ENCODE results near the gene RBMS3.

RBMS3 gene

GRCh38 chr3:29484633-29485032 is 203.8 kb downstream of the RBMS3 start:
- H3K4me3 ChIP-seq: no peak overlapping the region
- H3K4me2 ChIP-seq: no peak overlapping the region
- H4K20me1 ChIP-seq: no peaks in the 10 kb centered on the region
- no peaks in the 10 kb centered on the region for H3K27me3 ChIP-seq
- no peak for TF ChIP-seq Cebpa-rat (IDR thresholded peaks at IDR 0.05)
- no peak overlapping the region for H3K9ac ChIP-seq
- H3K9me3 ChIP-seq: no peaks in the 10 kb centered on the region
- H3K4me1 ChIP-seq: no peaks in the 10 kb centered on the region
- H3K27ac ChIP-seq: no peak overlapping the region
- H3K36me3 ChIP-seq: no peaks in the 10 kb centered on the region

- TF ChIP-seq Cebpa-rat (IDR thresholded peaks at IDR 0.05): no peak
- H4K20me1 ChIP-seq: no peaks in the 10 kb centered on the region
- no peaks in the 10 kb centered on the region for H3K36me3 ChIP-seq
- H3K27ac ChIP-seq: no peak overlapping the region
- H3K4me2 ChIP-seq: no peak overlapping the region
- H3K9me3 ChIP-seq: no peaks in the 10 kb centered on the region
- H3K4me3 ChIP-seq: no peak overlapping the region
- H3K27me3 ChIP-seq: no peaks in the 10 kb centered on the region
- H3K9ac ChIP-seq: no peak overlapping the region
- no peaks in the 10 kb centered on the region for H3K4me1 ChIP-seq
Observed at GRCh38 chr3:29486096-29486495, 205.2 kb downstream of the RBMS3 start.

- no peak overlapping the region for H3K27ac ChIP-seq
- no peaks in the 10 kb centered on the region for H3K36me3 ChIP-seq
- H3K4me2 ChIP-seq: no peak overlapping the region
- no peaks in the 10 kb centered on the region for H3K4me1 ChIP-seq
- no peaks in the 10 kb centered on the region for H3K9me3 ChIP-seq
- H3K9ac ChIP-seq: no peak overlapping the region
- H3K4me3 ChIP-seq: no peak overlapping the region
- no peak for TF ChIP-seq Cebpa-rat (IDR thresholded peaks at IDR 0.05)
- no peaks in the 10 kb centered on the region for H3K27me3 ChIP-seq
- H4K20me1 ChIP-seq: no peaks in the 10 kb centered on the region
Observed at GRCh38 chr3:29486917-29487316, 206.0 kb downstream of the RBMS3 start.

- Histone ChIP-seq H3K27ac (no peak overlapping the region), H3K4me2 (no peak overlapping the region), H4K20me1 (no peaks in the 10 kb centered on the region), H3K9me3 (no peaks in the 10 kb centered on the region), H3K4me3 (no peak overlapping the region), H3K27me3 (no peaks in the 10 kb centered on the region), H3K9ac (no peak overlapping the region), H3K4me1 (no peaks in the 10 kb centered on the region), H3K36me3 (no peaks in the 10 kb centered on the region)
- TF ChIP-seq Cebpa-rat (IDR thresholded peaks at IDR 0.05): no peak
Observed at GRCh38 chr3:29488922-29489321, 208.1 kb downstream of the RBMS3 start.

GRCh38 chr3:29493109-29493508 is 212.2 kb downstream of the RBMS3 start:
- H3K4me3 ChIP-seq: no peak overlapping the region
- TF ChIP-seq Cebpa-rat (IDR thresholded peaks at IDR 0.05): no peak
- no peaks in the 10 kb centered on the region for H3K27me3 ChIP-seq
- no peaks in the 10 kb centered on the region for H3K36me3 ChIP-seq
- H3K9ac ChIP-seq: no peak overlapping the region
- H3K27ac ChIP-seq: no peak overlapping the region
- H3K4me2 ChIP-seq: no peak overlapping the region
- H4K20me1 ChIP-seq: no peaks in the 10 kb centered on the region
- H3K9me3 ChIP-seq: no peaks in the 10 kb centered on the region
- no peaks in the 10 kb centered on the region for H3K4me1 ChIP-seq

- Histone ChIP-seq H3K4me2 (no peak overlapping the region), H3K36me3 (no peaks in the 10 kb centered on the region), H3K4me3 (no peak overlapping the region), H3K9ac (no peak overlapping the region), H3K27me3 (no peaks in the 10 kb centered on the region), H3K27ac (no peak overlapping the region), H3K4me1 (no peaks in the 10 kb centered on the region), H3K9me3 (no peaks in the 10 kb centered on the region), H4K20me1 (no peaks in the 10 kb centered on the region)
- no peak for TF ChIP-seq Cebpa-rat (IDR thresholded peaks at IDR 0.05)
Observed at GRCh38 chr3:29494305-29495036, 213.6 kb downstream of the RBMS3 start.

GRCh38 chr3:29497282-29497681 is 216.4 kb downstream of the RBMS3 start:
- Histone ChIP-seq H3K9me3 (no peaks in the 10 kb centered on the region), H3K9ac (no peak overlapping the region), H3K4me1 (no peaks in the 10 kb centered on the region), H3K27me3 (no peaks in the 10 kb centered on the region), H3K4me2 (no peak overlapping the region), H3K4me3 (no peak overlapping the region), H3K36me3 (no peaks in the 10 kb centered on the region), H3K27ac (no peak overlapping the region), H4K20me1 (no peaks in the 10 kb centered on the region)
- TF ChIP-seq Cebpa-rat (IDR thresholded peaks at IDR 0.05): no peak

- H3K4me2 ChIP-seq: no peak overlapping the region
- no peak overlapping the region for H3K27ac ChIP-seq
- H3K27me3 ChIP-seq: no peaks in the 10 kb centered on the region
- H3K36me3 ChIP-seq: no peaks in the 10 kb centered on the region
- H3K9me3 ChIP-seq: no peaks in the 10 kb centered on the region
- TF ChIP-seq Cebpa-rat (IDR thresholded peaks at IDR 0.05): no peak
- H3K4me1 ChIP-seq: no peaks in the 10 kb centered on the region
- no peak overlapping the region for H3K4me3 ChIP-seq
- H4K20me1 ChIP-seq: no peaks in the 10 kb centered on the region
- H3K9ac ChIP-seq: no peak overlapping the region
Observed at GRCh38 chr3:29502771-29503170, 221.9 kb downstream of the RBMS3 start.

GRCh38 chr3:29503314-29503713 is 222.4 kb downstream of the RBMS3 start:
- no peak overlapping the region for H3K4me2 ChIP-seq
- H4K20me1 ChIP-seq: no peaks in the 10 kb centered on the region
- no peak overlapping the region for H3K9ac ChIP-seq
- H3K27me3 ChIP-seq: no peaks in the 10 kb centered on the region
- no peaks in the 10 kb centered on the region for H3K36me3 ChIP-seq
- H3K9me3 ChIP-seq: no peaks in the 10 kb centered on the region
- H3K27ac ChIP-seq: no peak overlapping the region
- TF ChIP-seq Cebpa-rat (IDR thresholded peaks at IDR 0.05): no peak
- no peak overlapping the region for H3K4me3 ChIP-seq
- H3K4me1 ChIP-seq: no peaks in the 10 kb centered on the region

GRCh38 chr3:29503958-29504357 is 223.1 kb downstream of the RBMS3 start:
- H3K9ac ChIP-seq: no peak overlapping the region
- no peak overlapping the region for H3K4me2 ChIP-seq
- H3K36me3 ChIP-seq: no peaks in the 10 kb centered on the region
- H3K9me3 ChIP-seq: no peaks in the 10 kb centered on the region
- no peaks in the 10 kb centered on the region for H3K27me3 ChIP-seq
- H3K4me1 ChIP-seq: no peaks in the 10 kb centered on the region
- no peak overlapping the region for H3K4me3 ChIP-seq
- no peaks in the 10 kb centered on the region for H4K20me1 ChIP-seq
- H3K27ac ChIP-seq: no peak overlapping the region
- no peak for TF ChIP-seq Cebpa-rat (IDR thresholded peaks at IDR 0.05)

- Histone ChIP-seq H3K9me3 (no peaks in the 10 kb centered on the region), H3K27me3 (no peaks in the 10 kb centered on the region), H3K4me2 (no peak overlapping the region), H3K27ac (no peak overlapping the region), H3K4me3 (no peak overlapping the region), H4K20me1 (no peaks in the 10 kb centered on the region), H3K36me3 (no peaks in the 10 kb centered on the region), H3K4me1 (no peaks in the 10 kb centered on the region), H3K9ac (no peak overlapping the region)
- no peak for TF ChIP-seq Cebpa-rat (IDR thresholded peaks at IDR 0.05)
Observed at GRCh38 chr3:29506502-29506901, 225.6 kb downstream of the RBMS3 start.

Data from BLaER1 (cell line).